Measurements from ENCODE around the gene C6.

C6 gene

GRCh38 chr5:41115281-41115680 is 98.1 kb downstream of the C6 start:
- no peak for DNase-seq

DNA sequence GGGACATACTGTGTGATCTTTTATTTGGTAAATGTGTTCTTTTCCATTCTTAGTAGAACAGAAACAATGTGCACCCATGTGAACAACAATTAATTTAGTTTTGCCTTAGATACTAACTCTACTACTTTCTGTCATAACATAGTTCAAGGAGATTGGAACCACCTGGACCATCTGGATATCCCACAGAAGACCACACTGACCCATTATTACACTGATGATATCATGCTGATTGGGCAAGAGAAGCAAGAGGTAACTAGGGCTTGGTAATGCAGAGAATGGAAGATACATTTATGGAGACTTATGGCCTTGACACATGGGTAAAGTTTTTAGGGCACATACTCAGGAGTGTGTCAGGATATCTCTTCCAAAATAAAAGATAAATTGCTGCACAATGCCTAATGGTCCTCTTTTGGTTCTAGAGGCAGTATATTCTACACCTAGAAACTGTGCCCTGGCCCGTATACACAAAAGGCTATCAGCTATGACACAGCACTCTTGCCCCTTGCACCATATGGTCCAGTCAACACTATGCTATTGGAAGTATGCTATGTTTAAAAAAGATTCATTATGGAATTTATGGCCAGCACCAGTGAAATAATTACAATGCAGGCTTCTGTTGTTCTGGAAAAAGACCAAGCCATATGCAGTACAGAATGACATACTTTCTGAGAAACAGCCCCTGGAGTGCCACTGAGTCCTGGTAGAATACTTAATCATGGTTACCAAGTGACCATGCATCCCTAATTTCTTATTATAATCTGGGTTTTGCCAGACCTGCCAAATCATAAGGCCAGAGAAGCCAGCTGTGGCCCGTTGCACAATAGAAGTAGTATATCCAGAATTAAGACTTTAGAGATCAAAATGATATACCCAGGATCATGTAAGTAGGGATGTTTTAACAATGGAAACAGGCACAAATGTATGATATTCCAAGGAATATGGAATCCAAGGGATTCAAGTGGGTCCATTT is 100.6 kb downstream of the C6 start:
- no peak for DNase-seq

DNA sequence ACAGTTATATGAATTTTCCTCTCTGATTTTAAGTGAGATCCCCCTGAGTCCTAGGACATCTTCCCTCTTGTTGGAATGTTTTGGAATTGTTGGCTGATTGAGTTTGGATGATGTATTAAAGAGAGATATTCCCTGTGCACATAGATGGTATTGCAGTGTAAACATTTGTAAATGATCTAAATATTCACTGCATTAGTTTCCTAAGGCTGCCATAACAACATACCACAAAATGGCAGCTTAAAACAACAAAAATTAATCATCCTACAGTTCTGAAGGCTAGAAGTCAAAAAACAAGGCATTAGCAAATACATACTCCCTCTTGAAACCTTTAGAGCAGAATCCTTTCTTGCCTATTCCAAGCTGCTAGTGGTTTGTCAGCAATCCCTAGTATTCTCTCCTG is 104.1 kb downstream of the C6 start:
- no peak for DNase-seq

DNA sequence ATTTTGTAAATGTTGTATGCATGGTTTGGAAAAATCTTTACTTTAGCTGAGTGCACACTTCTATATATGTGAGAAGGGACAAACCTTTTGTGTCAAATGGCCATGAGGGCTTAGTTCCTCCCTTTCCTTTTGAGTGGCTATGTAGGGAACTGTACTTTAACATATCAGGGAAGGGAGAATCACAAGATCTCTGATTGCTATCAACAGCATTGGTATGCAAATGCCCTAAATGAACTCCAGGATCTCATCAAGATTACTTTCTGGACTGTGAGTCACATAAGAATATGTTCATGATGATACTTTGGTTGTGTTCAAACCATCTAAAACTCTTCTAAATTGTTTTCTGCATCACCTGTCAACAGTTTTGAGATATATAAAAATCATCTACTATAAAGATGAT is 111.0 kb downstream of the C6 start:
- no peak for DNase-seq

GRCh38 chr5:41097642-41098041 is 115.7 kb downstream of the C6 start:
- no peak for DNase-seq

DNA sequence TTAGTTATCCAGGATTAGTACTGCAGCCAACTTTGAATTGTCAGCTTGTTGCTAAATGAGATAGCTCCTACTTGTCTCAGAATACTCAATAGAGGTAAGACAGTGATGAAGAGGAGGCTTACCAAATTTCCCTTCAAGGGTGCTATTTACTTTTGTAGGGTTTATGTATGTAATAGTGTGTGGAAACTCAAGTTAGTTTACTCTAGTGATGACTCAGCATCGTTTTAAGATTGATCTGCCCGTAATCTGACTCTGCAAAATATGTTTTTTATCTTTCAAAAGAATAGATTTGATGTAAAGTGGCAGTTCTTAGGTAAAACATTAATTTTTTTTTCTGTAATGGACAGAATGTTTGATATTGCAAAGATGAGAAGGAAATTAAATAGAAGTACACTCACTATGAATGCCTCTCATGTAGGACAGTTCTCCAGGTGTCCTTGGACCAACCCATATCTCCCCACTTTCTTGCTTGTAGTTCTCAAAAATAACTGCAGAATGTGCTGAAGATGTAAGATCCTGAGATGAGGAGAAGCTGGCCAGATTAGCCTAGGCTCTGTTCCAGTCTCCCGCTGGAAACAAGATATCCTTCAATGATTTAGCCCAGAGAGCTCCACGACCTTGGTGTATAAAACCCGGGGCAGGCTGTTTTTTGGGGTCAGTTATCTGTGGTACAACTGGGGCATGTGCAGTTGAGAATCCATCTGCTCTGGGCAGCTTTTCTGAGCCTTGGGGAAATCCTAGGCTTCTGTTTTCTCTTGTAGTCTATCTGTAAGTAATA is 117.8 kb downstream of the C6 start:
- DNase-seq = no peak

- DNase-seq = no peak
These were observed 118.5 kb downstream of the C6 start for GRCh38 chr5:41094871-41095270.

DNA sequence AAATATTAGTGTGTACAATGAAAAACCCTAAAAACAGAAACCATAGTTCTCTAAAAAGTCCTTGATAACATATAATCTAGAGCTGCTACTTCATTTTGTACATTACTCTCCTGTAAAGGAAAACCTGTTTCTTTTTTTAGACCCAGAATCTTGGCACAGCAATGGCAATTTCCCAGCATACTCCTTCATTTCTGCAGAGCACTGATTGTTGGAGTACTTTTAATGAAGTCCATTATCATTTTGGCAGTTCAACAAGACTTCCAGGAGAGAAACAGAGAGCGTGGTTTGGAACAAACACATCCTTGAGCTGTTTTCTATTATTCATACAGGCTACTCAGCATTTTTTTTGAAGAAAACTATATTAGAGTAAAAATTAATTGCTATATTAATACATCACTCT is 119.5 kb downstream of the C6 start:
- DNase-seq = no peak

Data from MV-4-11 (cell line).